Loucy (cell line): ENCODE measurements around the gene JAGN1.

Experiments
- H2AFZ ChIP-seq: fragments of 200-600 bp; sonication (generic); 2 replicates; pipeline ENCODE4 v1.6.0; 2016; ENCODE audit warnings: antibody characterized with exemption, mild to moderate bottlenecking, low read length, moderate library complexity
- H3F3A ChIP-seq: fragments of 200-600 bp; 2 replicates; pipeline ENCODE4 v1.6.0; 2016; ENCODE audit warnings: antibody characterized with exemption, low read depth, mild to moderate bottlenecking
- H3K27me3 ChIP-seq: fragments of 200-600 bp; sonication (generic); 2 replicates; pipeline ENCODE4 v1.6.1; 2014; ENCODE audit warnings: low read length, mild to moderate bottlenecking; ENCODE audit not compliant: insufficient read depth, poor library complexity, severe bottlenecking
- H3K36me3 ChIP-seq: fragments of 200-600 bp; sonication (generic); 2 replicates; pipeline ENCODE4 v1.6.1; 2016; ENCODE audit warnings: low read length; ENCODE audit not compliant: insufficient read depth
- H3K4me1 ChIP-seq: fragments of 200-600 bp; sonication (generic); 2 replicates; pipeline ENCODE4 v1.5.1; 2014; ENCODE audit warnings: low read length, mild to moderate bottlenecking; ENCODE audit not compliant: insufficient read depth, poor library complexity, severe bottlenecking
- H3K4me2 ChIP-seq: fragments of 200-600 bp; sonication (generic); 2 replicates; pipeline ENCODE4 v1.6.0; 2014; ENCODE audit warnings: antibody characterized with exemption, low read length, low read depth, mild to moderate bottlenecking; ENCODE audit not compliant: poor library complexity, severe bottlenecking
- H3K4me3 ChIP-seq: fragments of 200-600 bp; sonication (generic); 2 replicates; pipeline ENCODE4 v1.5.1; 2014; ENCODE audit warnings: low read length, mild to moderate bottlenecking, mixed read lengths; ENCODE audit not compliant: poor library complexity, severe bottlenecking
- H3K79me2 ChIP-seq: fragments of 200-600 bp; sonication (generic); 2 replicates; pipeline ENCODE4 v1.6.1; 2014; ENCODE audit warnings: low read length; ENCODE audit not compliant: insufficient read depth
- H3K9ac ChIP-seq: fragments of 200-600 bp; sonication (generic); 2 replicates; pipeline ENCODE4 v1.6.0; 2014; ENCODE audit warnings: mild to moderate bottlenecking, low read depth, low read length, moderate library complexity; ENCODE audit not compliant: poor library complexity, severe bottlenecking
- H3K9me2 ChIP-seq: fragments of 200-600 bp; sonication (generic); replicated peaks from 2 replicates; pipeline ENCODE4 v1.6.1; 2016; ENCODE audit warnings: low read depth, low read length, mixed read lengths
- H3K9me3 ChIP-seq: fragments of 200-600 bp; sonication (generic); 2 replicates; pipeline ENCODE4 v1.6.1; 2014; ENCODE audit warnings: mild to moderate bottlenecking, antibody characterized with exemption, low read length, low read depth; ENCODE audit not compliant: insufficient read depth
- H4K20me1 ChIP-seq: fragments of 200-600 bp; sonication (generic); 2 replicates; pipeline ENCODE4 v1.6.0; 2014; ENCODE audit warnings: antibody characterized with exemption, low read length, mild to moderate bottlenecking; ENCODE audit not compliant: insufficient read depth, poor library complexity, severe bottlenecking
- CTCF ChIP-seq: fragments of 200-600 bp; sonication (generic); conservative IDR thresholded peaks from 2 replicates; pipeline ENCODE4 v1.5.1; 2014; ENCODE audit warnings: mild to moderate bottlenecking, antibody characterized with exemption, low read length
- EZH2phosphoT487 ChIP-seq: fragments of 200-600 bp; IDR thresholded peaks from 2 replicates; pipeline ENCODE4 v1.6.1; 2018; ENCODE audit warnings: antibody characterized with exemption, mild to moderate bottlenecking, moderate library complexity, borderline replicate concordance

Gene JAGN1

GRCh38 chr3:9933561-9934234, 43.3 kb downstream of the JAGN1 start, which contains the start of gene CRELD1:
CRELD1 (plus strand) TSS chr3:9933834; CDS start chr3:9934439, 605 bp downstream.
- Histone ChIP-seq H3K4me2 (peak within 1 kb of the TSS; percentile 98), H3K36me3 (peaks cover 8% of the 10 kb centered on the region; the same call in 1 of the 2 replicates), H3K4me3 (peak within 1 kb of the TSS; percentile 81), H3K9me3 (no peaks in the 10 kb centered on the region), H3K9me2 (no peaks in the 10 kb centered on the region), H3K79me2 (peaks cover 32% of the 10 kb centered on the region), H3K4me1 (peaks cover 23% of the 10 kb centered on the region), H3K27me3 (no peaks in the 10 kb centered on the region), H4K20me1 (peaks cover 7% of the 10 kb centered on the region), H2AFZ (peak within 1 kb of the TSS; percentile 89), H3K9ac (peak within 1 kb of the TSS; percentile 83), H3F3A (no peaks in the 10 kb centered on the region)
- TF ChIP-seq EZH2phosphoT487 (no peak), CTCF (no peak)

- no peak for TF ChIP-seq EZH2phosphoT487
- peak; percentile 47 for TF ChIP-seq CTCF
- no peaks in the 10 kb centered on the region for H3K27me3 ChIP-seq
- H2AFZ ChIP-seq = peak overlapping the region; percentile 89
Observed at GRCh38 chr3:9934235-9934621, 43.8 kb downstream of the JAGN1 start.

DNA sequence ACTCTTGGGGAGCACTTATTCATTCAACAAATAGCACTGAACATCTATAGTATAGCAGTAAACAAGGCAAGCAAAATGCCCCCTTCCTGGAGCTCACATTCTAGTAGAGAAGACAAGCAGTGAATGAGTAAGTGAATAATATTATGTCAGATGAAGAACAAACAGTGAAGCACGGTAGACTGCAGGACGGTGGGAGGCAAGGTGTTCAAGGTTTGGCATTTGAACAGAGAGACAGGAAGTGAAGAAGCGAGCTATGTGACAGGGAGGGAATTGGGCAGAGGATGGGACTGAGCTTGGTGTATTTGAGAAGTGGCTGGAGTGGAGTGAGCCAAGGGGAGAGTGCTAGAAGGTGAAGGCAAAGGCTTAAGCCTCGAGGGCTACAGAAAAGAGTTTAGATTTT, 44.6 kb downstream of the JAGN1 start:
- TF ChIP-seq CTCF (no peak), EZH2phosphoT487 (no peak)
- Histone ChIP-seq H2AFZ (no peak overlapping the region), H3K27me3 (no peaks in the 10 kb centered on the region), H3K4me2 (peak overlapping the region; percentile 98), H4K20me1 (peaks cover 7% of the 10 kb centered on the region), H3F3A (no peaks in the 10 kb centered on the region), H3K9me3 (no peaks in the 10 kb centered on the region), H3K9ac (peak overlapping the region; percentile 83), H3K4me3 (peak overlapping the region; percentile 81), H3K9me2 (no peaks in the 10 kb centered on the region), H3K79me2 (peaks cover 32% of the 10 kb centered on the region), H3K4me1 (peaks cover 23% of the 10 kb centered on the region), H3K36me3 (peaks cover 8% of the 10 kb centered on the region; the same call in 1 of the 2 replicates)

More at GRCh38 chr3:9934235-9934621, 43.8 kb downstream of the JAGN1 start:
- Histone ChIP-seq H3K9me2 (no peaks in the 10 kb centered on the region), H3K4me3 (peak overlapping the region; percentile 81), H3K79me2 (peaks cover 32% of the 10 kb centered on the region), H3K4me1 (peaks cover 23% of the 10 kb centered on the region), H3K9me3 (no peaks in the 10 kb centered on the region), H3F3A (no peaks in the 10 kb centered on the region), H3K4me2 (peak overlapping the region; percentile 98), H3K9ac (peak overlapping the region; percentile 83), H3K36me3 (peaks cover 8% of the 10 kb centered on the region; the same call in 1 of the 2 replicates), H4K20me1 (peaks cover 7% of the 10 kb centered on the region)
